Activated T-helper 2 cell treated with anti-CD3 and anti-CD28 coated beads, Interferon-gamma antibody, Interleukin-2, Interleukin-4, amounts not matched to agents 10 μg/mL and 5 μg/mL and 100 μg/mL, durations not matched to agents 14 hours and 24 hours and 36 hours (primary cell): ENCODE results near the gene SEPHS2. TPM values are rescaled to one million over a fixed set of nuclear protein-coding genes. Genes with fewer than 3 reads are reported as not detected.
A peak's percentile ranks its signal among the peaks of the same experiment; 100 is the strongest.
"Not testable (repeated sequence)": the region's sequence is repeated elsewhere in the genome, so short reads cannot be mapped to it uniquely, and the experiment has no call there.

Experiments used
- DNase-seq: peaks from one replicate; pipeline ENCODE4 v3.0.0; 2021; ENCODE audit warnings: low spot score
- H3K27ac Mint-ChIP-seq: one replicate; pipeline ENCODE4 v1.8.0; 2021; ENCODE audit warnings: mixed read lengths
- H3K27me3 Mint-ChIP-seq: one replicate; pipeline ENCODE4 v1.8.0; 2021; ENCODE audit warnings: low read depth, mixed read lengths
- H3K36me3 Mint-ChIP-seq: one replicate; pipeline ENCODE4 v1.8.0; 2021; ENCODE audit warnings: low read depth, mixed read lengths
- H3K4me1 Mint-ChIP-seq: one replicate; pipeline ENCODE4 v1.8.0; 2021; ENCODE audit warnings: low read depth, mixed read lengths
- H3K4me3 Mint-ChIP-seq: one replicate; pipeline ENCODE4 v1.8.0; 2021; ENCODE audit warnings: low read depth, mild to moderate bottlenecking, moderate library complexity, mixed read lengths
- H3K9me3 Mint-ChIP-seq: one replicate; pipeline ENCODE4 v1.8.0; 2021; ENCODE audit warnings: mixed read lengths
- intact Hi-C: fragments of 100-400 bp; cut with micrococcal nuclease; formaldehyde crosslinking; loops from one replicate; pipeline ENCODE4 v1.15.1; 2023
- total RNA-seq: library from RNA; stranded (reverse); gene quantifications from 2 replicates; pipeline ENCODE4 v1.2.3, GENCODE V29; 2022

SEPHS2 gene
- total RNA-seq, 1 donor from 2014 or later, result 82.9 TPM

DNA sequence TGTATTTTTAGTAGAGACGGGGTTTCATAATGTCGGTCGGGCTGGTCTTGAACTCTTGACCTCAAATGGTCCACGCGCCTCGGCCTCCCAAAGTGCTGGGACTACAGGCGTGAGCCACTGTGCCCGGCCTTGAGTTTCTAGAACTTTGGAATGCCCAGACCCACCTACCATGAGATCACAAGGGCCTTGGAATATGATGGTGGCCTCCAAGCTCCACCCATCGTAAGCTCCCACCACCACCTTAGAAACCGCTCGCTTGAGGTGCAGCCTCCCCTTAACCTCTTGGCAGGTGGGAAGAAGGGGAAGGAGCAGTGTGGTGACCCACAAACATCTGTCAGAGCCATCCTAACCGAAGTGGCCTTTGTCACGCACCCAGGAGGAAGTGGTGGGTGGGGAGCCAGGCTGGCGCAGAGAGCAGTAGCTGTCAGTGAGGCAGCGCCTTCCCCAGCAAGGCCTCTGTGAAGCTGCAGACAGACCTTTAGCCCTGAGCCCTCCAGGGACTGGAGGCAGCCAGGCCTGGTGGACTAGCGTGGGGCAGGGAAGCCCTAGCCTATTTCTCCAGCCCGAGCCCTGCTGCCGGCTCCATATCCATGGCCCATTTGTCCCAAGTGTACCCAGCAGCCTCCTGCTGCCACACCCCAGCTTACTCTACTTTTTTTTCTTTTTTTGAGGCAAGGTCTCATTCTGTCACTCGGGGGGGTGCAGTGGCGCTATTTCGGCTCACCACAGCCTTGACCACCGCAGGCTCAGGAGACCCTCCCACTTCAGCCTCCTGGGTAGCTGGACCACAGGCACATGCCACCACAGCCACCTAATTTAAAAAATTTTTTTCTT lies 13.1 kb upstream of the SEPHS2 start:
- DNase-seq, result peak; percentile 91
- no peaks in the 10 kb centered on the region for H3K27me3 Mint-ChIP-seq
- peak overlapping the region; percentile 96 for H3K27ac Mint-ChIP-seq
- peaks cover 64% of the 10 kb centered on the region for H3K4me1 Mint-ChIP-seq
- no peaks in the 10 kb centered on the region for H3K9me3 Mint-ChIP-seq
- H3K36me3 Mint-ChIP-seq, result no peaks in the 10 kb centered on the region
- H3K4me3 Mint-ChIP-seq, result peak overlapping the region; percentile 50
- intact Hi-C loops, result loop anchor here (1.0 to 2.0 kb wide), 2 partner anchors 13 to 24 kb away; no protein-coding TSS in a partner anchor

- Mint-ChIP-seq H3K9me3 (no peaks in the 10 kb centered on the region), H3K4me1 (peaks cover 61% of the 10 kb centered on the region), H3K27ac (peak overlapping the region; percentile 96), H3K4me3 (peak overlapping the region; percentile 50), H3K27me3 (no peaks in the 10 kb centered on the region), H3K36me3 (no peaks in the 10 kb centered on the region)
- no peak for DNase-seq
- intact Hi-C loops, result loop anchor here (1.0 to 2.0 kb wide), 2 partner anchors 13 to 23 kb away; no protein-coding TSS in a partner anchor
Measured at GRCh38 chr16:30457743-30458560, 12.3 kb upstream of the SEPHS2 start.

GRCh38 chr16:30457256-30457655 lies 11.6 kb upstream of the SEPHS2 start:
- intact Hi-C loops, result no loop called here
- DNase-seq, result no peak
- H3K27me3 Mint-ChIP-seq, result no peaks in the 10 kb centered on the region
- no peaks in the 10 kb centered on the region for H3K36me3 Mint-ChIP-seq
- peaks cover 68% of the 10 kb centered on the region for H3K4me1 Mint-ChIP-seq
- H3K27ac Mint-ChIP-seq, result peak overlapping the region; percentile 62
- H3K9me3 Mint-ChIP-seq, result no peaks in the 10 kb centered on the region
- no peak overlapping the region for H3K4me3 Mint-ChIP-seq

- H3K4me3 Mint-ChIP-seq, result no peak overlapping the region
- H3K27me3 Mint-ChIP-seq, result no peaks in the 10 kb centered on the region
- no peak for DNase-seq
- no peaks in the 10 kb centered on the region for H3K9me3 Mint-ChIP-seq
- no peaks in the 10 kb centered on the region for H3K36me3 Mint-ChIP-seq
- intact Hi-C loops, result no loop called here
- peaks cover 68% of the 10 kb centered on the region for H3K4me1 Mint-ChIP-seq
- H3K27ac Mint-ChIP-seq, result peak overlapping the region; percentile 62
Measured at GRCh38 chr16:30456302-30456701, 10.6 kb upstream of the SEPHS2 start.

DNA sequence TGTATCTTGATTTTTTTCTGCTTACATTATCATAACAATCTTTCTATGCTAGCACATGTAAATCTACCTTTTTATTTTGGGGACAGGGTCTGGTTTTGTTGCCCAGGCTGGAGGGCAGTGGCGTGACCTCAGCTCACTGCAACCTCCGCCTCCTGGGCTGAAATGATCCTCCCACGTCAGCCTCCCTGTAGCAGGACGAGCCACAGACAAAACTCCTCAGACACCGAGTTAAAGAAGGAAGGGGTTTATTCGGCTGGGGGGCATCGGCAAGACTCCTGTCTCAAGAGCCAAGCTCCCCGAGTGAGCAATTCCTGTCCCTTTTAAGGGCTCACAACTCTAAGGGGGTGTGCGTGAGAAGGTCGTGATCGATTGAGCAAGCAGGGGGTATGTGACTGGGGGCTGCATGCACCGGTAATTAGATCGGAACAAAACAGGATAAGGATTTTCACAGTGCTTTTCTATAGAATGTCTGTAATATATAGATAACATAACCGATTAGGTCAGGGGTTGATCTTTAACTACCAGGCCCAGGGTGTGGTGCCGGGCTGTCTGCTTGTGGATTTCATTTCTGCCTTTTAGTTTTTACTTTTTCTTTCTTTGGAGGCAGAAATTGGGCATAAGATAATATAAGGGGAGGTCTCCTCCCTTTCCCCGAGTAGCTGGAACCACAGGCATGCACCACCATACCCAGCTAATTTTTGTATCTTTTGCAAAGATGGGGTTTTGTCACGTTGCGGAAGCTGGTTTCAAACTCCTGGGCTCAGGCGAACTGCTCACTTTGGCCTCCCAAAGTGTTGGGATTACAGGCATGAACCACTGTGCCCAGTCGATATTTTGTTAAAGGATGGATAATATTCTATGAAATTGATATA lies 7.3 kb upstream of the SEPHS2 start:
- peaks cover 63% of the 10 kb centered on the region for H3K4me1 Mint-ChIP-seq
- peak overlapping the region; percentile 86 for H3K27ac Mint-ChIP-seq
- intact Hi-C loops, DNase-seq, H3K27me3 Mint-ChIP-seq, H3K9me3 Mint-ChIP-seq, H3K36me3 Mint-ChIP-seq: not testable (repeated sequence)
- H3K4me3 Mint-ChIP-seq, result peak overlapping the region; percentile 71

DNA sequence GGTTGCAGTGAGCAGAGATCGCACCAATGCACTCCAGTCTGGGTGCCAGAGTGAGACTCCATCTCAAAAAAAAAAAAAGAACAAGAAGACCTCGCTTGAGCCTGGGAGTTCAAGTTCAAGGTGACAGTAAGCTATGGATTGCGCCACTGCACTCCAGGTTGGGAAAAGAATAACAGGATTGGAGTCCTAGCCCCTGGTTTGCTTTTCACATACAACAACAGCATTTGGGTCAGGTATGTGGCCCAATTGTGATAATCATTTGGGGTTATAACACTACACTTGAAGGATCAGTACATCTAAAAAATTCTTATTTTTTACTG lies 3.4 kb upstream of the SEPHS2 start:
- no peak overlapping the region for H3K4me3 Mint-ChIP-seq
- no peaks in the 10 kb centered on the region for H3K9me3 Mint-ChIP-seq
- H3K4me1 Mint-ChIP-seq, result peaks cover 53% of the 10 kb centered on the region
- intact Hi-C loops, result loop anchor here (5.0 kb wide), 2 partner anchors 38 to 78 kb away; partner anchors contain the start of gene ZNF768
- no peak overlapping the region for H3K27ac Mint-ChIP-seq
- H3K27me3 Mint-ChIP-seq, result no peaks in the 10 kb centered on the region
- no peak for DNase-seq
- H3K36me3 Mint-ChIP-seq, result peaks cover 16% of the 10 kb centered on the region

GRCh38 chr16:30447512-30448226 lies 2.0 kb upstream of the SEPHS2 start:
- intact Hi-C loops, result loop anchor here (5.0 kb wide), 2 partner anchors 40 to 80 kb away; partner anchors contain the start of gene ZNF768
- Mint-ChIP-seq H3K9me3 (no peaks in the 10 kb centered on the region), H3K4me3 (no peak overlapping the region), H3K36me3 (peaks cover 28% of the 10 kb centered on the region), H3K4me1 (peaks cover 58% of the 10 kb centered on the region), H3K27ac (no peak overlapping the region), H3K27me3 (no peaks in the 10 kb centered on the region)
- no peak for DNase-seq

- peaks cover 49% of the 10 kb centered on the region for H3K4me1 Mint-ChIP-seq
- no peaks in the 10 kb centered on the region for H3K27me3 Mint-ChIP-seq
- H3K4me3 Mint-ChIP-seq, result peak overlapping the region; percentile 88
- H3K27ac Mint-ChIP-seq, result peak overlapping the region; percentile 94
- DNase-seq, result no peak
- intact Hi-C loops, result loop anchor here (5.0 kb wide), 2 partner anchors 41 to 81 kb away; partner anchors contain the start of gene ZNF768
- H3K9me3 Mint-ChIP-seq, result no peaks in the 10 kb centered on the region
- H3K36me3 Mint-ChIP-seq, result peaks cover 33% of the 10 kb centered on the region
Measured at GRCh38 chr16:30446203-30446595, 525 bp upstream of the SEPHS2 start.

DNA sequence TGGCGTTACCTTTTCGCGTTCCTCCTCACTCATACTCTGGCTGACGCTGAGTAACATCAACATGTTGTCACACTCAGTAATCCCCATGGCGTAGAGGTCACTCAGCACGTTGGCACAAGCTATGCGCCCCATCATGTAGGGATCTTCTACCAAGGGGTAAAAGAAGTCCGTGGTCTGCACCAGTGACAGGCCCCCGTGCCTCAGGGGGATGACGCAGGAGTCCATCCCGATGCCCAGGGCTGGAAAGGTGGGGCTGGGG lies 596 bp downstream of the SEPHS2 start:
- Mint-ChIP-seq H3K27ac (peak overlapping the region; percentile 74), H3K4me3 (peak overlapping the region; percentile 88), H3K36me3 (peaks cover 33% of the 10 kb centered on the region), H3K27me3 (no peaks in the 10 kb centered on the region), H3K4me1 (peaks cover 42% of the 10 kb centered on the region), H3K9me3 (no peaks in the 10 kb centered on the region)
- intact Hi-C loops, result loop anchor here (1.0 to 5.0 kb wide), 4 partner anchors 11 to 82 kb away; partner anchors contain the start of genes DCTPP1 and ZNF768
- DNase-seq, result no peak

GRCh38 chr16:30444231-30445148 lies 1.2 kb downstream of the SEPHS2 start:
- peaks cover 33% of the 10 kb centered on the region for H3K36me3 Mint-ChIP-seq
- intact Hi-C loops, result loop anchor here (1.0 to 5.0 kb wide), 4 partner anchors 10 to 83 kb away; partner anchors contain the start of genes DCTPP1 and ZNF768
- peak overlapping the region; percentile 74 for H3K27ac Mint-ChIP-seq
- no peaks in the 10 kb centered on the region for H3K9me3 Mint-ChIP-seq
- H3K4me1 Mint-ChIP-seq, result peaks cover 39% of the 10 kb centered on the region
- H3K27me3 Mint-ChIP-seq, result no peaks in the 10 kb centered on the region
- DNase-seq, result no peak
- H3K4me3 Mint-ChIP-seq, result peak overlapping the region; percentile 88

GRCh38 chr16:30443631-30444030 lies 2.0 kb downstream of the SEPHS2 start:
- peaks cover 33% of the 10 kb centered on the region for H3K36me3 Mint-ChIP-seq
- peaks cover 38% of the 10 kb centered on the region for H3K4me1 Mint-ChIP-seq
- H3K27me3 Mint-ChIP-seq, result no peaks in the 10 kb centered on the region
- no peaks in the 10 kb centered on the region for H3K9me3 Mint-ChIP-seq
- H3K27ac Mint-ChIP-seq, result no peak overlapping the region
- peak overlapping the region; percentile 88 for H3K4me3 Mint-ChIP-seq
- DNase-seq, result no peak
- intact Hi-C loops, result no loop called here
